ENCODE measurements around the gene LGR6.

LGR6 gene

DNA sequence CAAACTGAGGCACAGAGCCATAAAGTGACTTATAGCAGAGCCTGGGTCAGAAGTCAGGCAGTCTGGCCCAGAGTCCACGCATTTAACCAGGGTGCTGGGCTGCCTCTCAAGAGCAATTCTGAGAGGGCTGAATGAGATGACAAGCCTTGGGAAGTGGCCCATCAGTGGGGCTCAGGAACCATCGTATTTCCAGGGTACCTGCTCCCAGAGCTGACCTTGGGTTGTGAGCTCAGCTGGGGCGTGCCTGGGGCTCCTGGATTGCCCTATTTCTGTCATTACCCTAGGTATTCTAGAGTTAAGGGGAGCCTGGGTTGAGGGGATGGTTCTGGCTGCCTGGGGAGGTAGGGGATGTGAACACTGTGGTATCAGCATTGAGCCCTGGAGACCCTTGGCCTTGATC is 49.4 kb downstream of the LGR6 start:
- no peaks in the 10 kb centered on the region for H3K9me3 ChIP-seq
- no peak for DNase-seq
- H3K36me3 ChIP-seq, result no peaks in the 10 kb centered on the region
- H3K4me3 ChIP-seq (ENCODE audit: low read depth, low read length), result no peak overlapping the region
- no peaks in the 10 kb centered on the region for H3K27me3 ChIP-seq
- no peak for TF ChIP-seq CTCF (IDR thresholded peaks at IDR 0.05; ENCODE audit: low read depth, low read length)
- no peaks in the 10 kb centered on the region for H3K4me1 ChIP-seq

GRCh38 chr1:202244841-202245261 is 51.3 kb downstream of the LGR6 start:
- no peak for DNase-seq
- no peak for TF ChIP-seq CTCF (IDR thresholded peaks at IDR 0.05; ENCODE audit: low read depth, low read length)
- Histone ChIP-seq H3K27me3 (no peaks in the 10 kb centered on the region), H3K4me3 (ENCODE audit: low read depth, low read length) (no peak overlapping the region), H3K4me1 (no peaks in the 10 kb centered on the region), H3K9me3 (no peaks in the 10 kb centered on the region), H3K36me3 (no peaks in the 10 kb centered on the region)

GRCh38 chr1:202245391-202245790 is 51.8 kb downstream of the LGR6 start:
- H3K27me3 ChIP-seq, result no peaks in the 10 kb centered on the region
- H3K4me3 ChIP-seq (ENCODE audit: low read depth, low read length), result no peak overlapping the region
- H3K4me1 ChIP-seq, result no peaks in the 10 kb centered on the region
- no peaks in the 10 kb centered on the region for H3K36me3 ChIP-seq
- TF ChIP-seq CTCF (IDR thresholded peaks at IDR 0.05; ENCODE audit: low read depth, low read length), result no peak
- H3K9me3 ChIP-seq, result no peaks in the 10 kb centered on the region
- no peak for DNase-seq

- no peak overlapping the region for H3K4me3 ChIP-seq (ENCODE audit: low read depth, low read length)
Observed at GRCh38 chr1:202247104-202247503, 53.5 kb downstream of the LGR6 start.

GRCh38 chr1:202247837-202248795 is 54.5 kb downstream of the LGR6 start:
- Histone ChIP-seq H3K9me3 (no peaks in the 10 kb centered on the region), H3K4me1 (no peaks in the 10 kb centered on the region), H3K36me3 (no peaks in the 10 kb centered on the region), H3K27me3 (no peaks in the 10 kb centered on the region), H3K4me3 (ENCODE audit: low read depth, low read length) (no peak overlapping the region)
- TF ChIP-seq CTCF (IDR thresholded peaks at IDR 0.05; ENCODE audit: low read depth, low read length), result no peak
- no peak for DNase-seq

More at GRCh38 chr1:202247104-202247503, 53.5 kb downstream of the LGR6 start:
- no peaks in the 10 kb centered on the region for H3K36me3 ChIP-seq
- no peak for TF ChIP-seq CTCF (IDR thresholded peaks at IDR 0.05; ENCODE audit: low read depth, low read length)
- H3K27me3 ChIP-seq, result no peaks in the 10 kb centered on the region
- no peaks in the 10 kb centered on the region for H3K4me1 ChIP-seq
- no peak for DNase-seq
- no peaks in the 10 kb centered on the region for H3K9me3 ChIP-seq

DNA sequence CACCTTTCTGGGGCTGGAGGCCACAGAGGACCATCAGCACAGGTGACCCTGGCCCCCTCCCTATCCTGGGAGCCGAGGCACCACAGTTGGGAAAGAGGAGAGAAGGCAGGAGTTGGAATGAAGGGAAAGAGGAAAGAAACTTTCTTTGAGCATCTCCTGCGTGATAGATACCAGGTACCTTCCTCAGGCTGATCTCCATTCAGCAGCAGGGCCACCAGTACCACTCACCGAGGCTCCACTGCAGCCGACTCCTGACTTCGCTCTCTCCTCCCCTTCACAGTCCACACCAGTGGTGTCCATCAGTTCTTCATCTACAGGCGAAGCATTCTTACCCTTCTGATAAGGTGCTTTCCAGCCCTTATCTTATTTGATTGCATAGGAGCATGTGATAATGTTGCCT is 55.3 kb downstream of the LGR6 start:
- Histone ChIP-seq H3K4me3 (ENCODE audit: low read depth, low read length) (no peak overlapping the region), H3K4me1 (no peaks in the 10 kb centered on the region), H3K9me3 (no peaks in the 10 kb centered on the region), H3K27me3 (no peaks in the 10 kb centered on the region), H3K36me3 (no peaks in the 10 kb centered on the region)
- no peak for TF ChIP-seq CTCF (IDR thresholded peaks at IDR 0.05; ENCODE audit: low read depth, low read length)
- DNase-seq, result no peak

Measured in BE2C (cell line).